GM12801 (cell line): ENCODE measurements around the gene HSD17B1.

Experiments used
- CTCF ChIP-seq: IDR thresholded peaks from one replicate; pipeline ENCODE4 v1.5.1; 2011; ENCODE audit warnings: control low read depth; ENCODE audit not compliant: insufficient read length; ENCODE audit errors: extremely low read depth

The HSD17B1 gene

DNA sequence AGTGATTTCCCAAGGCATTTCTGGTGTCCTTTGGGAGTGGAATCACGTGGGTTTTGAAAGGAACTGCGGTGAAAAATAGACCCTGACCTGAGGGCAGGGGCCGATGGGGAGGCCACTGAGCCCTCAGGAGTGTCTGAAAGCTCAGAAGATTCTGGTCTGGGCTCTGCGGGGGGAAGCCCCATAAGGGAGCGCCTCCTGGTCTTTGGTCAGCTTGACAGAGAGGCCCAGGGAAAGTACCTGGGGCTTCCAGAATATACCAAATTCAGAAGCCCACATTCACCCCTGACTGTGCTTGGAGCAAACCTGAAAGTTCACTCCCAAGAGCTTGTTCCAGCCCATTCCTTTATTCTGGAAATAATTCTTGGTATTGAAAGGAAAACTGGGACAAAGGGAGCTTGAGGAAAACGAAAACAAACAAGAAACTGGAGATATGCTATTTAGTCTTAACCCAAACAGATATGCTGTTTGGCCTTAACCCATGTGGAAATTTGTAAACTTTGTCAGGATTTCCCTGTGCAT lies 39.9 kb upstream of the HSD17B1 start:
- no peak for TF ChIP-seq CTCF

DNA sequence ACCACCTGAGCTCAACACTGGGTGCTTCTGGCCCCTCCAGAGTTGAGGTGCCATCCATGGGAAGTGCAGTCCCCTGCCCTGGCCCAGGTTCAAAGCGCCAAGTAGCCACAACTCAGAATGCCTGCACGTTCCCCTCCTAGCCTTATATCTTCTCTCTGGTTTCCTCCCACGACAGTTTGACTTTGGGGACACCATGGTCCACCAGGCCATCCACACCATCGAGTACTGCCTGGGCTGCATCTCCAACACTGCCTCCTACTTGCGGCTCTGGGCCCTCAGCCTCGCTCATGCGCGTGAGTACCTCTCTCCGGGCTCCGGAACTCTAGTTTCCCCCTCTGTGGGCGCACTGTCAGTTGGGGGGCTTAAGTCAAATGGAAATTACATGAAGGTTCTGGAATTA lies 39.0 kb upstream of the HSD17B1 start:
- no peak for TF ChIP-seq CTCF

DNA sequence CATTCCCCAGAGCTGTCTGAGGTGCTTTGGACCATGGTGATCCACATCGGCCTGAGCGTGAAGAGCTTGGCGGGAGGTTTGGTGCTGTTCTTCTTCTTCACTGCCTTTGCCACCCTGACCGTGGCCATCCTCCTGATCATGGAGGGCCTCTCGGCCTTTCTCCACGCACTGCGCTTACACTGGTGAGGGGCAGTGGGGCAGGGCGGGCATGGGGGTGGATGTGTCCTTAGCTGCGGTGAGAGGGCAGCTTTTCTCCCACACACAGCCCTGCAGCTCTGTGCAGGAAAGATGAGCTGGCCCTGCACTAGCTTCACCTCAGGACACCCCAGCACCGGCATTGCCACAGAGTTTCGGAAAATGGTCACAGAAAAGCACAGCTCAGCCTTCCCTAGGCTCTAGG lies 38.4 kb upstream of the HSD17B1 start:
- no peak for TF ChIP-seq CTCF

- no peak for TF ChIP-seq CTCF
Measured at GRCh38 chr17:42514867-42515266, 37.9 kb upstream of the HSD17B1 start.

DNA sequence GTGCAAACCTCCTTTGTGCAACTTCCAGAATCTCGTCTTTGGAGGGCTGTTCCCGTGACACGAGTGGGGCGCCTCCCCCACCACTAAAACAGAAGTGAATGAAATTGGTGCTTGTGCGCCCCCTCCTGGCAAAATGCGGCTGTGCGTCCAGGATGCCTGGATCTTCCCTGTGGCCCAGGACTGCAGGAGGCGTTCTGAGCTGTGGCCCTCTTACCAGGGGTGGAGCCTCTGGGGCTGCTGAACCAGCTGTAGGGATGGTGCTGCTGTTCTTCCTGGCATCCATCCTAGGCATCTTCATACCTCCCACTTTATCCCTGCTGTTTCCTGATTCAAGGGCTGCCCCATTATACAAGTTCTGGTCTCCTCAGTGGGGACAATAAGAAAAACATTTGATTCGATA lies 35.2 kb upstream of the HSD17B1 start:
- TF ChIP-seq CTCF: no peak

GRCh38 chr17:42518046-42518754 lies 34.5 kb upstream of the HSD17B1 start:
- TF ChIP-seq CTCF: no peak

GRCh38 chr17:42518755-42519545 lies 33.8 kb upstream of the HSD17B1 start:
- no peak for TF ChIP-seq CTCF
